Stromal cell of bone marrow (primary cell): ENCODE measurements around the gene G6PC3.

Source experiments
- DNase-seq: peaks from one replicate; pipeline ENCODE4 v3.0.0-alpha.2; 2012; ENCODE audit warnings: low read depth

The G6PC3 gene

GRCh38 chr17:44123356-44124117, 53.0 kb downstream of the G6PC3 start, which contains the start of gene HDAC5:
TSS of gene HDAC5 (minus strand) at chr17:44123641. CDS start at chr17:44117515, 6,126 bp downstream.
- peak; percentile 93 for DNase-seq

- no peak for DNase-seq
Measured at GRCh38 chr17:44124118-44124438, 53.5 kb downstream of the G6PC3 start.
